HG02623 (cell line): ENCODE results near the gene NREP.

Source experiments
- ATAC-seq: cut with Tn5 transposase; IDR thresholded peaks from one replicate; pipeline ENCODE4 v1.9.1; 2021; ENCODE audit warnings: moderate library complexity; ENCODE audit not compliant: unreplicated experiment

Gene NREP

DNA sequence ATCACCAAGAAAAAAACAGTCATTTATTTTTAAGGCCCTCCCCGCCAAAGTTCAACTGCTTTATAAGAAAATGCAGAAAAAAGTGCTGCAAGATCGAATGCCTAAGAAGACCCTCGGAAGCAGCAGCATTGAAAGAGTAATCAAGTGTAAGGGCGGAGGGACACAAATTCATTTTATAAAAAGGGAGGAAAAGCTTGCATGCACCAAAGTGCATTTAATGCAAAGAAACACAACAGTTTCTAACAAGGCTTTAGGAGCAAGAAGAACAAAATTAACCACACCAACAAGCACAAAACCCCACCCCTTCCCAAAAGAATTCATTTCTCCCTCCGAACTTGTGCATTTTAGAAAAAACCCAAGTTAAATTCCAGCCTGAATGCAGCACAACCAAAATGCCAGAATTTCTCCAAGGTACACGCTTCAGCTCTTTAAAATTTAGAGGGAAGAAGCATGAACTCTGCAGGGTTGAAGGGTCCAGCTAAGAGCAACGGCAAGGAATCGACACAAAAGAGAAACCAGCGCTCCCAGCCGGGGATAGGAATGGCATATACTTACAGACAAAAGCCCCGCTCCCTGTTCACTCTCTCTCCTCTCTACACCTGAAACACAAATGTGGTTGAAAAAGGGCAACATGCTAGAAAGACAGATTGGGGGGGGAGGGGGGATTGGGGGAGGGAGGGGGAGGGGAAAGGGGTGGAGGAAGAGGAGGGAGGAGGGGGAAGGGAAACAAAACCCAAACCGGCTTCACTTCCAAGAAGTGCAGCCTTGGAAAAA, at the start of gene NREP:
NREP (minus strand) TSS at position 614 of the 774 bp plus-strand sequence. CDS start 1,422 bp downstream, outside the sequence.
- peak; percentile 1 for ATAC-seq

- no peak for ATAC-seq
Measured at GRCh38 chr5:111806753-111807152, 49.8 kb upstream of the NREP start.

DNA sequence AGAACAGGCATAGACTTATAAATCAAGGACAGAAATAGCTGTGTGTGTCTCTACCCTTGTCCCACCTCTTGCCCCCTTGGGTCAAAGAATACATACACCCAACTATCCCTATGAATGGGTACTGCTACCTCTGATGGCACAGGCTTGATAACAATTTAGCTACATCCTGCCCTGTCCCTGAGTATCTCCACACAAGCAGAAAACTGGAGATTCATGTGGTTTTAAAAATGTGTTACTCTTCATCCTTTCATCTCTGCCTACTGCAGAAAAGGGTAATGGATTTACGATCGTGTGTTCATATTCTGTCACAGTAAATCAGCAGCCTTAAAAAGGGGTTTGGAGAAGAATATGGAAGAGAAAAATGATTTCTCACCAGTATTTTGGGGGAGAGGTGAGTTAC, 49.2 kb upstream of the NREP start:
- ATAC-seq, result no peak

DNA sequence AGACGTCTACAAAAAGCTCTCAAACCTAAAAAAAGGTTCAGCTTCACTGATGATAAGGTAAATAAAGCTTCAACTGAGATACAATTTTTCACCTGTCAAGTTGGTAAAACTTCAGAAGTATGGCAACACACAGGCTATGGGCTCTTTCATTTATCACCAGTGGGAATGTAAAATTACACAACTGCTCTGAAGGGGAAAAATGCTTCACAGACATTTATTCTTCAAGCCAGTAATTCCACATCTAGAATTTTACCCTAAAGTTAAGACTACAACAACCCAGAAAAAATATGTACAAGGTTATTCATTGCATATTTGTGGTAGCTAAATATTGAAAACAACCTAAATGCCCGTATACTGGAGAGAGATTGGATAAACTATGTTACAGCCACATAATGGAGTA, 48.1 kb upstream of the NREP start:
- ATAC-seq, result no peak

DNA sequence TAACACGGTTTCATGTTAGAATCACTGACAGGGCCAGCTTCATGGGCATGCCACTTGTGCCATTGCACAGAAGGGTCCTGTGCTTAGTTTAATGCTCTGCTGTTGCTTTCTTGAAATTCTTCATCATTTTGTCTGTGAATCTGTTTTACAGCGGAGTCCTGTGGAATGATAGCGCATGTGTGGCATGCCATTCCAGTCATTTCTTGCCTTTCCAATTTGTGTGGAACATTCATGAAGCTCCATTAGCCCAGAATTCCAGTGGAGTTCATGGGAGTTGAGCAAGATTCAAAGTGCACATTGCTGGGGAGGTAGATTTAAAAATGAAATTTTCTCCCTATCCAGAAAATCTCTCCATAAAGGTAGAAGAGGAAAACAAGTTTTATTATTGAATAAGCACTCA, 43.4 kb upstream of the NREP start:
- ATAC-seq, result no peak

DNA sequence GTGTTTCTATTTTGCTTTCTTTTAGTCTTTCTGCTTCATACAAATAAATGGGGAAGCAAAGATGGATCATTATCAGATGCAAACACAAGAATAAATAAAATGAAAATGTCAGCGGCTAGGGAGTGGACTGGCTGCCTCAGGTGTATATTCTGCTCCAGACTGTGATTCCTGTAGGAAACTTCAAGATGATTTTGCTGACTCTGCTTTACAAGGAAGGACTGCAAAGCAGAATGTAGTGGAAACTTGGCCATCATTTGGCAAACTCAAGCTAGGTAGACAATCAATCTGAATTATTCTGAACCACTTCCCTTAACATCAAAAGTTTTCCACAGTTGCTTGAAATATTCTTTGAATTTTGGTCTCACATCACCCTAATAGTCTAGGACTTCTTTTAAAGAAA, 38.1 kb upstream of the NREP start:
- no peak for ATAC-seq

DNA sequence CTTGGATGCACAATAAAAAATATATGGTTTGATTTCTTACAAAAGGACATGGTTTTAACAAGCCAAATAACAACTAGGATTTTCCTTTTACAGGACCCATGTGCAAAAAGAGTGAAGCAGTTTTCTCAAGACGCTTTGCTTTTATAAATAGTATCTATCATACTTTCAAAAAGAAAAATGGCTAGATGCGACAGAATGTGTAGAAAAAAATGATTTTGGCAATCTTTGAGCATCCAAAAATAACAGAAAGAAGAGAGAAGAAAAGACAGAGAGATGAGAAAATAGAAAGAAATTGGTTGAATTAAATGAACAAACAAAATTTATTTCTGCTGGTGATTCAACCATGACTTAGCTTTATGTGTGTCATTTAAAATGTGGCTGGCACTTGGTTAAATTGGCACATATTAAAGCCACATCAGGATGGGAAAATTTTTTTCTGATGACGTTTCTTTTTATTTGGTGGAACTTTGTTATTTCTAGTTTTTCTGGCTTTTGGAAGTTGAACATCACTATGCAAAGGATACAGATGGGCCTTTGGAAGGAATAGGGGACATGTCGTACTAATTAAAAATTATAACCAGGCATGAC, 35.6 kb upstream of the NREP start:
- no peak for ATAC-seq

GRCh38 chr5:111790295-111790694, 33.3 kb upstream of the NREP start:
- no peak for ATAC-seq

- ATAC-seq, result no peak
Measured at GRCh38 chr5:111787006-111787405, 30.0 kb upstream of the NREP start.

GRCh38 chr5:111784491-111785181, 27.6 kb upstream of the NREP start:
- no peak for ATAC-seq

GRCh38 chr5:111783537-111783936, 26.5 kb upstream of the NREP start:
- ATAC-seq, result no peak

DNA sequence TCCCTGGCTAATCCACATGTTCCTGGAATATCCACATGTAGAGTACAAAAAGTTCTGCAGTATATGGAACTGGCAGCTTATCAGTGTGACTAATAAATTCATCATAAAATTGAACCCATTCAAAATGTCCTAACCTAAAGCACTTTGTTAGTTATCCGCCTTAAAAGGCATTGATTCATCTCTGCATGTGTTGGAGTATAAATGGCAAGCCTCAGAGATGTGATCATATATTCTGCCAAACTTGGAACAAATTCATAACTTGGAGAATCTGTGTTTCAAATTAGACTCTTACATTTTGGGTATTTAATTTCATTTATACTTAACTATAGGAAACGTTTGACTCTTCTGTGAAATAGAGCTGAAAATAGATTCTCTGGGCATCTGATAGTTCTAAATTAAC, 25.2 kb upstream of the NREP start:
- no peak for ATAC-seq

- ATAC-seq, result no peak
Measured at GRCh38 chr5:111781200-111781599, 24.2 kb upstream of the NREP start.

DNA sequence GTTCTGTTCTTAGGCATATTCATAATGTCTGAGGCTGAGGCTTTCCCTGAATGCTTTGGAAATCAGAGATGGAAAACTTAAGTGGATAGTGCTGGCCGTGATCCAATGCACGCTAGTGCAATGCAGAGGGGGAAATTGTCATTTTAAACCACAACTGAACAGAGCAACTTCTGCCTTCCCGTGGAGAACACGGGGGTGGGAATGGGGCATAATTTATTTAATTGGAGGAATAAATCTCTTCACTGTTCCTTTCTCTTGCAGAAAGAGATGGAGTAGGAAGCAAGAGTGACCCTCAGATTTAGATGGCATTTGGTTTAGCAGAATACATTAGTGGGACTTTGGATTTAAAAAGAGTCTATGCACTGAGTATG, 22.9 kb upstream of the NREP start:
- ATAC-seq, result no peak

- no peak for ATAC-seq
Measured at GRCh38 chr5:111779260-111779921, 22.4 kb upstream of the NREP start.

- ATAC-seq, result no peak
Measured at GRCh38 chr5:111776913-111777781, 20.2 kb upstream of the NREP start.

DNA sequence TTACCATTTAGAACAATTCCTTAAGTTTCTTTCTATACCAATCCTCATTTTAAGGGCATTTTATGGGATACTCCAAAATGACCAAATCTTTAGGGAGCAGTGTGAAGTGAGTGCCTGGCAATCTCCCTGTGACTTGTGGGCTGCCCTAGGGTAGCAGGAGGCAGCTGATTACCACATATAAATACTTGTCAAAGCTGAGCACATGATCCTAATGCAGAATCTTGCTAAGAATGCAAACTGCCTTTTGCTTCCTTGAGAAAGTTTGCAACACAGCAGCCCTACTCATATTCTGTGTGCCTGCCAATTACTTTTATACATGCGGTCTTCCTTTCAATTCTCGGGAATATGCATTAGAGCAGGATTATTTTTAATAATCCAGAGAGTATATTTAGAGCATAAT, 18.2 kb upstream of the NREP start:
- no peak for ATAC-seq

DNA sequence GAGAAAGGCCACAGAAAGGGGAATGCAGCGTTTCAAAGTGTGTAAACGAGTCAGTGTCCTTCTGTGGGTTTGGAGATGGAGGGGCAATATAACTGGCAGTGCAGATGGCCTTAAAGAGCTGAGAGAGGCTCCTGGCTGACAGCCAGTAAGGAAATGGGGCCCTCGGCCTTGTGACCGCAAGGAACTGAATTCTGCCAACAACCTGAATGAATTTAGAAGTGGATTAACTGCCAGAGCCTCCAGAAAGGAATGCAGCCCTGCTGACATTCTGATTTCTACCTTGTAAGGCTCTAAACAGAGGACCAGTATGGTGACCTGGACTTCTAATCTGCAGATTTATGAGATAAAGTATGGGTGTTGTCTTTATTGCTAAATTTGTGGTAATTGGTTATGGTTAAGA, 17.5 kb upstream of the NREP start:
- ATAC-seq, result peak; percentile 39

DNA sequence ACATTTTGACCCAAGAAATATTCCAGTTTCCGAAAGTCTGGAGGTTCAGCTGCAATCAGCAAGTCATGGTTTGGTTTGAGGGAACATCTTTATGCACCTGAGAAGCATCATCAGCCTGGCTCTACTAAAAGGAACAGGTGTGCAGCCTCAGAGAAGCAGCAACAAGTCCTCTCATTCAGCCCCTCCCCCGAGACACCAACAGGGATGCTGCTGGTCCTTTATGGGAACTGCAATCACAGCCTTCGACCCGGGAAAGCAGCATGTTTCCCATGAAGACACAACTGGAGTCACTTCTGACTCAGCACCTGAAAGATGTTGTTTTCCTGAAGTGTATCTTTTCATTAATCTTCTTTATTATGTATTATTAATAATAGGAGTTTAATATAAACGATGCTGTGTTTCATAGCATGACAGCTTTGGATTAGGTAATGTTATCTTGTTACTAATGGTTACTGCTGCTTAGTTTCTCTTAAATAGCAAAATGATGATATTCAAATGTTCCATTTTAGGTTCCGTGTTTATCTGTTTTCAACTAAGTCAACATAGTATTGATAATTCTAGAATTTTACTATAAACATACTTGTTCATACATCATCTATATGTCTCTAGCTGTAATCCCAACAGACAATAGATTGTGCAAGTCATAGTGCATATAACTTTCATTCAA, 15.6 kb upstream of the NREP start:
- no peak for ATAC-seq

GRCh38 chr5:111769541-111769940, 12.5 kb upstream of the NREP start:
- no peak for ATAC-seq
